Activated CD8-positive, alpha-beta memory T cell treated with anti-CD3 and anti-CD28 coated beads, Interleukin-2, amount 50 U/mL, for 1 hour (primary cell): Measurements from ENCODE around the gene DCXR.

ENCODE experiments used
- DNase-seq: peaks from one replicate; pipeline ENCODE4 v3.0.0-alpha.2; 2020; ENCODE audit errors: extremely low read depth

The DCXR gene

GRCh38 chr17:82011617-82012187 lies 25.8 kb downstream of the DCXR start:
- DNase-seq: no peak

- no peak for DNase-seq
These were observed 26.6 kb downstream of the DCXR start for GRCh38 chr17:82010575-82011525.

GRCh38 chr17:82009413-82009812 lies 28.1 kb downstream of the DCXR start:
- no peak for DNase-seq

GRCh38 chr17:82008941-82009405 lies 28.5 kb downstream of the DCXR start:
- DNase-seq: no peak

GRCh38 chr17:82008258-82008940 lies 29.1 kb downstream of the DCXR start:
- DNase-seq: no peak

- DNase-seq: no peak
These were observed 29.8 kb downstream of the DCXR start for GRCh38 chr17:82007495-82008257.

GRCh38 chr17:82007228-82007494 lies 30.3 kb downstream of the DCXR start:
- DNase-seq: no peak

- DNase-seq: no peak
These were observed 30.8 kb downstream of the DCXR start for GRCh38 chr17:82006468-82007227.

GRCh38 chr17:82005701-82006348 lies 31.7 kb downstream of the DCXR start:
- DNase-seq: no peak

GRCh38 chr17:82004517-82005455 lies 32.7 kb downstream of the DCXR start:
- DNase-seq: no peak

GRCh38 chr17:82003411-82004381 lies 33.8 kb downstream of the DCXR start:
- DNase-seq: no peak

- DNase-seq: no peak
These were observed 35.9 kb downstream of the DCXR start for GRCh38 chr17:82001571-82002056.

- no peak for DNase-seq
These were observed 36.5 kb downstream of the DCXR start for GRCh38 chr17:82000803-82001570.

GRCh38 chr17:81999976-82000802 lies 37.3 kb downstream of the DCXR start:
- DNase-seq: no peak

- no peak for DNase-seq
These were observed 37.9 kb downstream of the DCXR start for GRCh38 chr17:81999587-81999975.

GRCh38 chr17:81998691-81999438 lies 38.6 kb downstream of the DCXR start:
- no peak for DNase-seq
